ENCODE results near the gene MCUB. TPM values are rescaled to one million over a fixed set of nuclear protein-coding genes. Genes with fewer than 3 reads are reported as not detected.

MCUB gene
- total and polyA plus RNA-seq, 9 of the 15 experiments (the other 6 are each of a cell fraction or from before 2014, with no cell fraction given) = 1.4 to 21.5 (median 5.4) TPM

DNA sequence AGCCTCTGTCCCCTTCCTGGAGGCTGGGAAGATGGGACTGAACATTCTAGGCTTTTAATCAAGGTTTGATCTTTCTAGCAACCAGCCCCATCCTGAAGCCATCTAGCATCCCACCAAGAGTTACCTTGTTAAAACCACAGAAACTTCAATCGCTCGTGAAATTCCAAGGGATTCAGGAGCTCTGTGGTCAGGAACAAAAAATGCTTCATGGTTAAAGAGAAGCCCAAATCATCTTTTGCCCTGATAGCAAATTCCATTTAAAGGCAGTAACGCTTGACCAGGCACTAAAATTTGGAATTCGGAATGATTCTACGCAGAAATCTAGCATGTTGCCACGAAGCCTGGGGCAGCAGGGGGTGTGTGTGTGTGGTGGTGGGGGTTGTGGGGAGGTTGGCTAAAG is 95.3 kb downstream of the MCUB start:
- Histone ChIP-seq H3K27ac (ENCODE audit: extremely low read depth, low read depth, low read length) (no peak overlapping the region), H3K4me3 (no peak overlapping the region), H3K9me1 (ENCODE audit: control insufficient read depth, insufficient read depth, low read length) (no peaks in the 10 kb centered on the region), H3K79me2 (ENCODE audit: control insufficient read depth, insufficient read depth, low read length) (no peaks in the 10 kb centered on the region), H3K4me2 (ENCODE audit: insufficient read depth, low read length) (no peak overlapping the region), H3K36me3 (ENCODE audit: control insufficient read depth, insufficient read depth, low read length) (no peaks in the 10 kb centered on the region), H4K20me1 (replicated peaks; ENCODE audit: control insufficient read depth, insufficient read depth, low read length) (no peaks in the 10 kb centered on the region), H3K4me1 (replicated peaks in 1 of 2; ENCODE audit: control insufficient read depth in 2 of 2, insufficient read depth in 2 of 2, low read length in 2 of 2) (no peaks in the 10 kb centered on the region), H2AFZ (ENCODE audit: low read depth, low read length) (no peak overlapping the region), H3K27me3 (ENCODE audit: control insufficient read depth in 2 of 2, insufficient read depth in 2 of 2, low read length in 2 of 2) (peaks cover 0 to 4% of the 10 kb centered on the region in 2 experiments; a peak in 1 of 5 replicates), H3K9ac (ENCODE audit: insufficient read depth in 1 of 2, low read depth in 2 of 2, low read length in 2 of 2) (no peak overlapping the region), H3K9me3 (replicated peaks; ENCODE audit: control insufficient read depth, insufficient read depth, low read depth, low read length) (no peaks in the 10 kb centered on the region)
- FAIRE-seq (no peak), ATAC-seq (0 out of 3 replicates have a peak, but pooled peaks have one; percentile 18), DNase-seq (ENCODE audit: extremely low read depth in 1 of 4, low spot score in 3 of 4) (no peak)
- ChIA-PET POLR2A (interaction anchor here (0.7 kb wide), 1 partner anchor 529 kb away, joined by 4 read pairs; no protein-coding TSS in a partner anchor), CTCF (ENCODE audit: low intra/inter-chr PET ratio) (no interaction called here)
- intact Hi-C loops (cut with micrococcal nuclease) (loop anchor here (10.0 kb wide), 1 partner anchor 309 kb away; no protein-coding TSS in a partner anchor), in situ Hi-C loops (cut with MboI) (loop anchor here (10.0 kb wide), 1 partner anchor 231 kb away; no protein-coding TSS in a partner anchor)
- no TSS peak for BruUV-seq (replicated peaks)
- WGBS (ENCODE audit: insufficient coverage, low coverage, missing lambda C conversion rate) = 10% methylated on average over 6 of the region's 6 CpGs
- TF ChIP-seq NR2C2 (CRISPR knock-in tag; IDR thresholded peaks at IDR 0.05) (no peak), NR2C2 (tag; IDR thresholded peaks at IDR 0.05) (no peak), NELFE (IDR thresholded peaks at IDR 0.05; ENCODE audit: insufficient read depth, insufficient read length) (no peak), ZNF175 (CRISPR knock-in tag; IDR thresholded peaks at IDR 0.05; ENCODE audit: low read depth) (no peak), CREM (IDR thresholded peaks at IDR 0.05; ENCODE audit: low read depth) (no peak), NFE2L1 (tag; IDR thresholded peaks at IDR 0.05; ENCODE audit: borderline replicate concordance, low read depth) (no peak), SLC30A9 (CRISPR knock-in tag; IDR thresholded peaks at IDR 0.05) (no peak), PHF8 (IDR thresholded peaks at IDR 0.05; ENCODE audit: borderline replicate concordance, low read length) (no peak), BCOR (IDR thresholded peaks at IDR 0.05) (no peak), PHB (CRISPR knock-in tag; IDR thresholded peaks at IDR 0.05) (no peak), ZNF766 (CRISPR knock-in tag; conservative IDR thresholded peaks at IDR 0.05) (no peak)
- TF ChIP-seq, protein P1, sequence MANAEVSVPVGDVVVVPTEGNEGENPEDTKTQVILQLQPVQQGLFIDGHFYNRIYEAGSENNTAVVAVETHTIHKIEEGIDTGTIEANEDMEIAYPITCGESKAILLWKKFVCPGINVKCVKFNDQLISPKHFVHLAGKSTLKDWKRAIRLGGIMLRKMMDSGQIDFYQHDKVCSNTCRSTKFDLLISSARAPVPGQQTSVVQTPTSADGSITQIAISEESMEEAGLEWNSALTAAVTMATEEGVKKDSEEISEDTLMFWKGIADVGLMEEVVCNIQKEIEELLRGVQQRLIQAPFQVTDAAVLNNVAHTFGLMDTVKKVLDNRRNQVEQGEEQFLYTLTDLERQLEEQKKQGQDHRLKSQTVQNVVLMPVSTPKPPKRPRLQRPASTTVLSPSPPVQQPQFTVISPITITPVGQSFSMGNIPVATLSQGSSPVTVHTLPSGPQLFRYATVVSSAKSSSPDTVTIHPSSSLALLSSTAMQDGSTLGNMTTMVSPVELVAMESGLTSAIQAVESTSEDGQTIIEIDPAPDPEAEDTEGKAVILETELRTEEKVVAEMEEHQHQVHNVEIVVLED (CRISPR knock-in tag; IDR thresholded peaks at IDR 0.05) = no peak
- TF ChIP-seq, protein P2, sequence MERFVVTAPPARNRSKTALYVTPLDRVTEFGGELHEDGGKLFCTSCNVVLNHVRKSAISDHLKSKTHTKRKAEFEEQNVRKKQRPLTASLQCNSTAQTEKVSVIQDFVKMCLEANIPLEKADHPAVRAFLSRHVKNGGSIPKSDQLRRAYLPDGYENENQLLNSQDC (CRISPR knock-in tag; IDR thresholded peaks at IDR 0.05) = no peak
